ENCODE data around the gene PLCH2.
A peak's percentile ranks its signal among the peaks of the same experiment; 100 is the strongest.

Gene PLCH2

DNA sequence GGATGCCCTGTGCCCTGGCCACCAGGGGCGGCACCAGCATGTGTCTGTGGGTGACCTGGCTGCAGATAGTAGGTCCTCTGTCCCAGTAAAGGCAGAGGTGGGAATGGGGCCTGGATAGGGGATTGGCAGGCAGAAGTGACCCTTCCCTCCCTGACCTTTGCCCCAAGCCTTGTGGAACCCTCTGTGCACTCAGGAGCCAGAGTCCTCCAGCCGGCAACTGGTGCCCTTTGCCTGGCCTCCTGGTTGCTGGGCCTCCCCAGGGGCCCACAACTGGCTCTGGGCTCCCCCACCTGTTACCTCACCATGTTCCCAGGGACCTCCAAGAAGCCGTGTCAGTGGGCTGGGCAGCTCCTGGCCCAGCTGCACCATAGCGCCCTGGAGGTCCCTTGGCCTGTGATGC is 10.0 kb downstream of the PLCH2 start:
- Mint-ChIP-seq H3K4me1 (peaks cover 2% of the 10 kb centered on the region), H3K9me3 (no peaks in the 10 kb centered on the region), H3K4me3 (no peak overlapping the region), H3K27me3 (no peaks in the 10 kb centered on the region), H3K36me3 (ENCODE audit: low read depth) (peaks cover 2% of the 10 kb centered on the region), H3K27ac (no peak overlapping the region)
- no peak for ATAC-seq
- no peak for DNase-seq

DNA sequence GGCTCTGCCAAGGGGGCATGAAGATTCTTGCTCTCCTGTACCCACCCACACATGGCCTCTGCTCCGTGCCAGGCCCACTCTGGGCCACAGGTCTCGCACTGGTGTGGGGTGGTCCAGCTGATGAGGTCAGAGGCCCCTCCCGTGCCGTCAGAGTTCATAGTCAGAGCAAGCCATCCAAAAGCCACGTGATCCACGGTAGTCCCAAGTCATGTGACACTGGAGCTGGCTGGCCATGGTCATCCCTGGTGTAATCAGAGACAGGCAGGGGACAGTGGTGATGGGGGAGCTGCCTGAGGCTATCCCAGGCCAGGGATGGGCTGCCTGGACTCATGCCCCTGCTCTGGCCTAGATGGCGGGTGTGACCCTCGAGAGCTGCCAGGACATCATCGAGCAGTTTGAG is 10.5 kb downstream of the PLCH2 start:
- Mint-ChIP-seq H3K27me3 (no peaks in the 10 kb centered on the region), H3K27ac (no peak overlapping the region), H3K4me3 (no peak overlapping the region), H3K36me3 (ENCODE audit: low read depth) (peaks cover 2% of the 10 kb centered on the region), H3K9me3 (no peaks in the 10 kb centered on the region), H3K4me1 (no peaks in the 10 kb centered on the region)
- DNase-seq (no peak), ATAC-seq (no peak)

DNA sequence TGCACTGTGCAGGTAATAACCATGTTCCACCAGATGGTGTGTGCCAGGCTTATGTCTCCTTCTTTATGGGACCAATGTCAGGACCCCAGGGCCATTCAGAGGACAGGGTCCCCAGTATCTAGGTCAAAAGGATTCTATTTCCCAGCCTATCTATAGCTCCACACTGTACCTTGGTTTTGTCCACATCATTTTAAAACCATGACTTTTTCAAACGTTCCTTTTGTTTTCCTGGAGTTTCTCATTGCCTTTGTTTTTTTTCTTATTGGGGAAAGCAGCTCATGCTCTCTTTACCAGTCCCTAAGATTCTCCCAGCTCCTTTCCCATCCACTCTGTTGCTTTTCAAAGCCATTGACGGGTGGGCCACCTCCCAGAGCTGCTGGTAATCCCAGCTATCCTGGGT is 12.6 kb downstream of the PLCH2 start:
- Mint-ChIP-seq H3K4me1 (peaks cover 7% of the 10 kb centered on the region), H3K27ac (no peak overlapping the region), H3K36me3 (ENCODE audit: low read depth) (peaks cover 2% of the 10 kb centered on the region), H3K27me3 (no peaks in the 10 kb centered on the region), H3K4me3 (no peak overlapping the region), H3K9me3 (no peaks in the 10 kb centered on the region)
- no peak for ATAC-seq
- no peak for DNase-seq

DNA sequence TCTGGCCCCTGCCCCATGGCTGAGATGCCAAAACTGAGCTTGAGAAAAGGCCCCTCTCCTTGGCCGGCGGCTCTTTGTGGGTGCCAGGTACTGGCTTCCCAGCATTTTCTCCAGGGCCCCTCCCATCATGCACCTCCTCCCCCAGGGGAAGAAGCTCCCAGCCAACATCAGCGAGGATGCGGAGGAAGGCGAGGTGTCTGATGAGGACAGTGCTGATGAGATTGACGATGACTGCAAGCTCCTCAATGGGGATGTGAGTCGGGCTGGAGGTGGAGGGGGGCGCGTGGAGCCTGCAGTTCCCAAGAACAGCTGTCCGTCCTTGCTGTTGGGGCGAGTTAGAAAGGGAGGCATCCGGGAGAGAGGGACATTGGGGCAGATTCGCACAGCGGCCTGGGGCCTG is 13.5 kb downstream of the PLCH2 start:
- ATAC-seq, result no peak
- no peak for DNase-seq
- Mint-ChIP-seq H3K36me3 (ENCODE audit: low read depth) (peaks cover 2% of the 10 kb centered on the region), H3K4me3 (no peak overlapping the region), H3K27ac (no peak overlapping the region), H3K27me3 (no peaks in the 10 kb centered on the region), H3K4me1 (peaks cover 15% of the 10 kb centered on the region), H3K9me3 (no peaks in the 10 kb centered on the region)

DNA sequence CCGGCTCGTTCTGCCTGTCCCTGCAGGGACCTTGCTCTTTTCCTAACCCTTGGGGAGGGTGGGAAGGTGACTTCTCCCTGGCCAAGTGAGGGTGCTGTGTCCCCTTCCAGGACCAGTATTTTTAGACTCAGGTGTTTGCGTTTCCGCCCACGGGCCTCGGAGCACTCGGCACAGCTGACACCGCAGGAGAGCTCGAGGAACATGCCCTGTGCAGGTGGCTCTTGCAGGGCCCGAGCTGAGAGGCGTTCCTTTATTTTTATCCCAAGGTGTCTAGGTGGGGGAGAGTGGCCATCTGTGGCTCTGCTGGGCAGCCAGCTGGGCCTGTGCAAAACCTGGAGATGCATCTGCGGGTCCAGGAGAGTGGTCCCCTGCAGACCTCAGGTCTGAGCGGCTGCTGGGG is 16.0 kb downstream of the PLCH2 start:
- no peaks in the 10 kb centered on the region for H3K27me3 Mint-ChIP-seq
- no peak overlapping the region for H3K27ac Mint-ChIP-seq
- peaks cover 2% of the 10 kb centered on the region for H3K36me3 Mint-ChIP-seq (ENCODE audit: low read depth)
- no peak for DNase-seq
- H3K4me3 Mint-ChIP-seq, result no peak overlapping the region
- no peak for ATAC-seq
- no peaks in the 10 kb centered on the region for H3K9me3 Mint-ChIP-seq
- peaks cover 24% of the 10 kb centered on the region for H3K4me1 Mint-ChIP-seq

DNA sequence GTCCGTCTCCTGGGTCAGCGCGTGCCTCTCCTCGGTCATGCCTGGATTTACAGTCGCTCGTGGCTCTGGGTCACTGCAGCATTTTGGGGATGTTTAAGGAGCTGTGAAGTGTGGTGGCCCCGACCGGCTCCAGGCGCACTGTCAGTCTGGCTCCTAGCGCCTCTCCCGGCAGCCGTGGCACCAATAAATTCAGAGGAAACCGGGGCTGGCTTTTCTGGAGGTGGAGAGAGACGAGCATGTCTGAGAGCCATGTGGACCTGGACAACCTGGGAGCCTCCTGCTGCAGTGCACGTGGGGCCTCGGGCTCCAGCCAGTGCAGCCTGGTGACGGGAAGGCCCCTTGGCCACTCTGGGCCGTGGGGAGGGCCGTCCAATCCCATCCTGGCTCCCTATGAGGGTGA is 17.1 kb downstream of the PLCH2 start:
- peaks cover 28% of the 10 kb centered on the region for H3K4me1 Mint-ChIP-seq
- H3K4me3 Mint-ChIP-seq, result no peak overlapping the region
- H3K9me3 Mint-ChIP-seq, result no peaks in the 10 kb centered on the region
- H3K27me3 Mint-ChIP-seq, result no peaks in the 10 kb centered on the region
- DNase-seq (no peak), ATAC-seq (no peak)
- no peak overlapping the region for H3K27ac Mint-ChIP-seq
- no peaks in the 10 kb centered on the region for H3K36me3 Mint-ChIP-seq (ENCODE audit: low read depth)

DNA sequence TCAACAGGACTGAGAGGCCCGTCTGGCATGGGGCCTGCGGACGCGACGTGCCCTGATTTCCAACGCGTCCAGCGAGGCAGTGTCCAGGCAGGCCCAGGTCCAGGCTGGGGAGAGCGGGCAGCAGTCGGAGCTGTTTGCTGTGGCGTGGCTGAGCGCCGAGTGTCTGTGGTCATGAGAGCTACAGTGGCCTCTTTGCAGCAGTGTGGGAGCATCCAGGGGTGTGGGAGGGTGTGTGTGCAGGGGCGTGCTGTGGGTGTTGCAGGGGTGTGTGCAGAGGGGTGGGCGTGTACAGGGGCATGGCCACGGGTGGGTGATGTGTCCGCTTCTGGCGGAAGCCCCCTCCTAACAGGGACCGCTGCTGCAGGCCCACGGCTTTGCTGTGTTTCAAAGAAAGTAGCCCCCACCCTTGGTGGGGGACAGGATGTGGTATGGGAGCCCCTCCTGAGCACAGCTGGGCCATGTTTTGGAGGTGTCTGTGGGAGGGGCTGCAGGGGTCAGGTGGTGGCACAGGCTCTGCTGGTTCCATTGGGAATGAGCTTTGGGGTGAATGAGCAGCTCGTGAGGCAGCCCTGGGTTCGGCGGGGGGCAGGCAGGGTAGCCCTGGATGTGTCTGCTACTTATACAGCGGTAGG is 17.7 kb downstream of the PLCH2 start:
- H3K27ac Mint-ChIP-seq, result no peak overlapping the region
- DNase-seq (no peak), ATAC-seq (no peak)
- no peaks in the 10 kb centered on the region for H3K9me3 Mint-ChIP-seq
- H3K4me3 Mint-ChIP-seq, result no peak overlapping the region
- peaks cover 28% of the 10 kb centered on the region for H3K4me1 Mint-ChIP-seq
- no peaks in the 10 kb centered on the region for H3K27me3 Mint-ChIP-seq
- no peaks in the 10 kb centered on the region for H3K36me3 Mint-ChIP-seq (ENCODE audit: low read depth)

DNA sequence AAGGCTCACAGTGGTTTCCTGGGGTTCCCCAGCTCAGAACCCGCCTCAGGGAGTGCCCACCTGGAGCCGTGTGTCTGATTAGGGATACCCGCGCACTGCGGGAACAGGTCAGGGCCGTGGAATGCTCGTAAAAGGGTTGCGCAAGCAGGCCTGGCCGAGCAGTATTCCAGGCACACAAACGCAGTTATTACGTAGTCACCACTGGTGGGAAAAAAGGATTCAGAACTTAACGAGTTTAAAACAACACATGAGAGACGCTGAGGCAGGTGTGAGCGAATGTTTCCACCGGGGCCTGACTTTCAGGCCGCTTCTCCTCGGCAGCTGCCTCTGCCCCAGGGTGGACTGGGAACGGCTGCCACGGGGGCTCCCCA is 18.2 kb downstream of the PLCH2 start:
- Mint-ChIP-seq H3K9me3 (no peaks in the 10 kb centered on the region), H3K4me3 (no peak overlapping the region), H3K27ac (no peak overlapping the region), H3K4me1 (peaks cover 31% of the 10 kb centered on the region), H3K36me3 (ENCODE audit: low read depth) (no peaks in the 10 kb centered on the region), H3K27me3 (no peaks in the 10 kb centered on the region)
- ATAC-seq (peak; percentile 12), DNase-seq (no peak)

DNA sequence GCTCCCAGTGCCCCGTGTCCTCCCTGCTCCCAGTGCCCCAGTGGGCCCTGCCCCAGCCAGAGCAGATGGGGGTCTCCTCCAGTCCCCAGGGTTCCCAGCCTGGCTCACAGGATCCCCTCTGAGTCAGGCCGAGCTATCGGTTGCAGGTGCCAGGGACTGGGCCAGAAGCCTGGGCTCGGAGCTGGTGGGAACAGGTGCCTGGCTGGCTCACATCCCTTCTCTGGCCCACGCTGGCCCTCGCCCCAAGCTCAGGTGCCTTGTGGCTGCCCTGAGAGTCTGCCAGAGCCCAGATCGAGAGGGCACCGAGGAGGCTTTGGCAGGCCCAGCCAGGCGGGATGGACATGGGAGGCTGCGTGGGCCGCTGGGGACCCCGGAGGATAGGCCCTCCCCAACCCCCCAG is 18.9 kb downstream of the PLCH2 start:
- ATAC-seq (no peak), DNase-seq (no peak)
- Mint-ChIP-seq H3K27ac (no peak overlapping the region), H3K36me3 (ENCODE audit: low read depth) (no peaks in the 10 kb centered on the region), H3K4me3 (no peak overlapping the region), H3K27me3 (no peaks in the 10 kb centered on the region), H3K9me3 (no peaks in the 10 kb centered on the region), H3K4me1 (peaks cover 35% of the 10 kb centered on the region)

DNA sequence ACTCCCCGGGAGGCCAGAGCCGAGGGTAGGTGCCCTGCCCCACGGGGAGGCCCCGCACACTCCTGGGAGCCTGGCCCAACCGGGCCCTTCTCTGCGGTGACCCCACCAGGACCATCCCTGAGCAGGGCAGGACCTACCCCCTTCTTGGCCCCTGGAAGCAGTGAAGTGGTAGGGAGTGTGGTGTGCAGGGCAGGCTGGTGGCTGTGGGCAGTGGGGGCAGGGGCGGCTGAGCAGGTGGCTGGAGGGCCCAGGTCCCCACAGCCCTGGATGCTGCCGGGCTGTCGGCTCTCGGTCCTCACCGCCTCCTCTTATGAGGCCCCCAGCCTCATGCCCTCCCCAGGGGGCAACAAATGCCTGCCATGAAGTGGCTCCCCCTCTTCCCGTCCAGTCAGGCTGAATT is 19.5 kb downstream of the PLCH2 start:
- Mint-ChIP-seq H3K4me3 (no peak overlapping the region), H3K27ac (no peak overlapping the region), H3K36me3 (ENCODE audit: low read depth) (no peaks in the 10 kb centered on the region), H3K27me3 (no peaks in the 10 kb centered on the region), H3K9me3 (no peaks in the 10 kb centered on the region), H3K4me1 (peaks cover 40% of the 10 kb centered on the region)
- ATAC-seq, result no peak
- DNase-seq, result no peak

DNA sequence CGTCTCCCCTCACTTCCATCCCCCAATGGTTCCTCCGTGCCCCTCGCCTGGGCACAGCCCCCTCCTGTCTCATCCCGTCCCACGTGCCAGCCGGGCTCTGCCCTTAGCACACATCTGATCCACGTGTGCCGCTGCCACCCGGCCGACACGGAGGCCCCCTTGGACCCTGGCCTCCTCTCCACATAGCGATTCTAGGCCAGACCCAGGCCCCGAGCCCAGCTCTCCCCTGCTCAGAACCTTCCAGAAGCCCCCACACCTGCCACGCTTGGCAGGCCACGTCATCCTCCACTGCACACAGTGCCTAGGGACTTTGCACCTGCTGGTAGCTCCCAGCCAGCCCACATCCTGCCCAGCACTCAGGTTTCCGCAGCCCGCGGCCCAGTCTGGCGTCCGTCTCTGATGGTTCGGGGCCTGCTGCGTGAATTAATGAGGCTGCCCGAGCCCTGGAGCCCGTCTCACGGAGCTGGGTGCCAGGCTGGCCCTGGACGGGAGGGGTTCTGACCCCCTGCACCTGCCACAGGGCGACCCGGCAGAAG is 20.1 kb downstream of the PLCH2 start:
- no peak for ATAC-seq
- no peak overlapping the region for H3K4me3 Mint-ChIP-seq
- no peaks in the 10 kb centered on the region for H3K27me3 Mint-ChIP-seq
- H3K36me3 Mint-ChIP-seq (ENCODE audit: low read depth), result no peaks in the 10 kb centered on the region
- H3K9me3 Mint-ChIP-seq, result no peaks in the 10 kb centered on the region
- H3K4me1 Mint-ChIP-seq, result peaks cover 40% of the 10 kb centered on the region
- no peak overlapping the region for H3K27ac Mint-ChIP-seq
- no peak for DNase-seq

DNA sequence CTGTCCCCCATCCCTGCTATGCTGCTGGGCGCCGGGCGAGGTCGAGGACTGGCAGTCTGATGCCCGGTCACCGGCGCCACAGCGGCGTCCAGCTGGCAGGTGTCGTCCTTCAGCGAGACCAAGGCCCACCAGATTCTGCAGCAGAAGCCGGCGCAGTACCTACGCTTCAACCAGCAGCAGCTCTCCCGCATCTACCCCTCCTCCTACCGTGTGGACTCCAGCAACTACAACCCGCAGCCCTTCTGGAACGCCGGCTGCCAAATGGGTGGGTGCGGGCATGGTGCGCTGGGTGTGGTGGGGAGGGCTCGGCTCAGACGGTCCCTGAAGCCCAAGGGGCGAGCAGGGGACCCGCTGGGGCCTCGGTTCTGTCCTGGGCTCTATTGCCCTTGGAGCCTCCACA is 20.7 kb downstream of the PLCH2 start:
- Mint-ChIP-seq H3K9me3 (no peaks in the 10 kb centered on the region), H3K36me3 (ENCODE audit: low read depth) (no peaks in the 10 kb centered on the region), H3K27ac (no peak overlapping the region), H3K4me1 (peaks cover 40% of the 10 kb centered on the region), H3K27me3 (no peaks in the 10 kb centered on the region), H3K4me3 (no peak overlapping the region)
- no peak for DNase-seq
- no peak for ATAC-seq

DNA sequence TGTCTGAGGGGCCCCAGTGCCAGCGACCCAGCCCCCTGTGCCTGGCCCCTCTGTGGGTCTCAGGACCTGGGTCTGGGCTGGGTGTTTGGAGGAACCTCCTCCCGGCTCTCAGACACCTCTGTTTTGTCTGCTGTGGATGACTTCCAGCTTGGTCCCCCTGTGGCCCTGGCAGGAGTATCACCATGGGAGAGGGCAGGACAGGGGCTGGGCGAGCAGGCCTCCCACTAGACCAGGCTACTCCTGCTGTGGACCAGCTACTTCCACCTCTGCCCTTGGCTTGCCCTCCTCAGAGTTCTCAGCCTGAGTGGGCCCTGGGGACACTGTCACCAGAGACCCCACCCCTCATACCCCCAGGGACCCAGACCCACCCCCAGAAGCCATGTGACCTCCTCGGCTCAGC is 21.8 kb downstream of the PLCH2 start:
- Mint-ChIP-seq H3K27ac (no peak overlapping the region), H3K36me3 (ENCODE audit: low read depth) (no peaks in the 10 kb centered on the region), H3K4me1 (peaks cover 40% of the 10 kb centered on the region), H3K4me3 (no peak overlapping the region), H3K9me3 (no peaks in the 10 kb centered on the region), H3K27me3 (no peaks in the 10 kb centered on the region)
- DNase-seq (no peak), ATAC-seq (no peak)

DNA sequence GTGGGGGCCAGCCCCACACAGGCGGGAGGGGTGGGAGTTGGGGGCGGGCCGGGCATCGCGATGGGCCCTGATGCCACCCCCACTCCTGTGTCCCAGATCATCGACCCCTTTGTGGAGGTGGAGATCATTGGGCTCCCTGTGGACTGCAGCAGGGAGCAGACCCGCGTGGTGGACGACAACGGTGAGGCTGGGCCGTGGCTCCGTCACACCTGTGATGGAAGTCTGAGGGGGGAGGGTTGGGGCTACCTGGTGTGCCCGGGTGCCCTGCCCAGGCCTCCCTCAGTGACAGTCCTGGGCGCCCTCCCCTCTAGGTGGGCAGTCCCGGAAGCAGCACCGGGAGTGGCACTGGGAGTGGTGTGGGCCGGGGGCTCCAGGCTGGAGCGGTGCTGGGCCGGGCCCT is 22.6 kb downstream of the PLCH2 start:
- Mint-ChIP-seq H3K36me3 (ENCODE audit: low read depth) (no peaks in the 10 kb centered on the region), H3K27me3 (no peaks in the 10 kb centered on the region), H3K9me3 (no peaks in the 10 kb centered on the region), H3K4me3 (no peak overlapping the region), H3K27ac (no peak overlapping the region), H3K4me1 (peaks cover 33% of the 10 kb centered on the region)
- DNase-seq (no peak), ATAC-seq (no peak)

DNA sequence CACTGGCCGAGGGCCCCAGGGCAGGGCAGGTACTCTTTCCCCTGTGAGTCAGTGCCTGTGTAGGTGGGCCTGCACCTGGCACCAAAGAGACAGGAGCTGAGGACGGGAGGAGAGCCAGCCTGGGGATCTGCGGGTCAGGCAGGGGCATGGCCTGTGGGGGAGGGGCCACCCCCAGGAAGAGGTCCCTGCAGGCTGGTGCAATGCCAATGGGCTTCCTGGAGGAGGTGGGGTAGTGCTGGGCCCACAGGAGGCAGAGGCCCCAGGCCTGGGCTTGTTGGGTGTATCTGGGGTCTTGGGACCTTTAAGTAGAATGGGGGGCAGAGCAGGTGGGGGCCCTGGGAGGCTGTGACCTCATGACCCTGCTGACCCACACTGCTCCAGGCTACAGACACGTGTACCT is 23.2 kb downstream of the PLCH2 start:
- no peaks in the 10 kb centered on the region for H3K36me3 Mint-ChIP-seq (ENCODE audit: low read depth)
- no peak for ATAC-seq
- DNase-seq, result no peak
- H3K4me3 Mint-ChIP-seq, result no peak overlapping the region
- H3K4me1 Mint-ChIP-seq, result peaks cover 27% of the 10 kb centered on the region
- no peaks in the 10 kb centered on the region for H3K9me3 Mint-ChIP-seq
- no peaks in the 10 kb centered on the region for H3K27me3 Mint-ChIP-seq
- no peak overlapping the region for H3K27ac Mint-ChIP-seq

DNA sequence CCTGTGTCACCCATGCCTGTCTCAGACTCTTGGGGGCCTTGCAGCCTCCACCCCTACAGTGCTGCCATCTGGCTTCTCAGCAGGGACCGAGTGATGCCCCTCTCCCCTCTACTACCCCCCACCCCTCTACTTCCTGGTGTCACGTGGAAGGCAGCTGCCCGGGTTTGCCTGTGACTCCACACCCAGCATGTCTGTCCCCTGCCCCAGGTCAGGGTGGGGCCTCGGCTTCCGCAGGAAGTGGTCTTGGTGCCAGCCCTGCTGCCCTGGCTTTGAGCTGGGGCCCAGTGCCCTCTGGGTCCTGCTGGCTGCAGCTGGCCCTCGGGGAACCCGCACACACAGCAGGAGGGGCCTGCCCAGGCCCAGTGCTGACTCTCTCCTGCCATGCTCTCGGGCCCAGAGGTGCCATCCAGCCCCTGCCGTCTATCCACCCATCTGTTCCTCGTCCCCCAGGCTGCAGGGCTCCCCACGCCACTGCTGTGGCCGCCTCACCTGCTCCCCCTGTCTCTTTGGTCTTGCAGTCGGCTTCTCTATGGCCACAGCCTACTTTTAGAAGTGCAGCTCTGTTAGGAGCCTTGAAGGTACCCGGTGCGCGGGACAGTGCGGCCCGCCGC is 24.0 kb downstream of the PLCH2 start:
- H3K4me1 Mint-ChIP-seq, result peaks cover 23% of the 10 kb centered on the region
- no peak overlapping the region for H3K4me3 Mint-ChIP-seq
- H3K27me3 Mint-ChIP-seq, result no peaks in the 10 kb centered on the region

More for the DNA sequence above, 24.0 kb downstream of the PLCH2 start:
- DNase-seq (no peak), ATAC-seq (peak; percentile 8)
- Mint-ChIP-seq H3K27ac (peak overlapping the region; percentile 39), H3K36me3 (ENCODE audit: low read depth) (no peaks in the 10 kb centered on the region), H3K9me3 (no peaks in the 10 kb centered on the region)
